OCI-LY1 (cell line): ENCODE measurements around the gene PTPN4.

ENCODE experiments used
- H2AFZ ChIP-seq: fragments of 200-600 bp; sonication (generic), shearing (Covaris generic); 2 replicates; pipeline ENCODE4 v1.6.0; 2014; ENCODE audit warnings: antibody characterized with exemption, mild to moderate bottlenecking, low read length
- H3F3A ChIP-seq: fragments of 200-600 bp; sonication (generic), shearing (Covaris generic); 2 replicates; pipeline ENCODE4 v1.6.0; 2014; ENCODE audit warnings: mild to moderate bottlenecking, antibody characterized with exemption, low read length, moderate library complexity; ENCODE audit not compliant: insufficient read depth
- H3K27ac ChIP-seq: fragments of 200-600 bp; sonication (generic); 2 replicates; pipeline ENCODE4 v1.5.1; 2014; ENCODE audit warnings: low read length, mixed run types, mild to moderate bottlenecking, low read depth; ENCODE audit not compliant: poor library complexity, severe bottlenecking
- H3K27me3 ChIP-seq: fragments of 200-600 bp; sonication (generic); 2 replicates; pipeline ENCODE4 v1.6.0; 2014; ENCODE audit warnings: antibody characterized with exemption, mild to moderate bottlenecking, low read length, moderate library complexity; ENCODE audit not compliant: insufficient read depth
- H3K36me3 ChIP-seq: fragments of 200-600 bp; sonication (generic); 2 replicates; pipeline ENCODE4 v1.6.1; 2014; ENCODE audit warnings: mild to moderate bottlenecking, antibody characterized with exemption, low read length, moderate library complexity, mixed read lengths; ENCODE audit not compliant: insufficient read depth
- H3K4me1 ChIP-seq: fragments of 200-600 bp; sonication (generic); 2 replicates; pipeline ENCODE4 v1.5.1; 2014; ENCODE audit warnings: mild to moderate bottlenecking, low read length, moderate library complexity; ENCODE audit not compliant: insufficient read depth, severe bottlenecking
- H3K4me2 ChIP-seq: fragments of 200-600 bp; sonication (generic), shearing (Covaris generic); 2 replicates; pipeline ENCODE4 v1.6.1; 2014; ENCODE audit warnings: low read length
- H3K4me3 ChIP-seq: fragments of 200-600 bp; sonication (generic); 2 replicates; pipeline ENCODE4 v1.5.1; 2014; ENCODE audit warnings: low read length, low read depth, mild to moderate bottlenecking, mixed read lengths; ENCODE audit not compliant: poor library complexity, severe bottlenecking
- H3K79me2 ChIP-seq: fragments of 200-600 bp; shearing (Covaris generic); 2 replicates; pipeline ENCODE4 v1.6.1; 2016; ENCODE audit warnings: mixed run types, low read length, mixed read lengths; ENCODE audit not compliant: insufficient read depth
- H3K9ac ChIP-seq: fragments of 200-600 bp; sonication (generic), shearing (Covaris generic); 2 replicates; pipeline ENCODE4 v1.6.1; 2014; ENCODE audit warnings: mild to moderate bottlenecking, low read length, mixed read lengths
- H3K9me2 ChIP-seq: fragments of 200-600 bp; sonication (generic), shearing (Covaris generic); 2 replicates; pipeline ENCODE4 v1.6.1; 2014; ENCODE audit warnings: low read depth, mild to moderate bottlenecking, low read length, mixed read lengths
- H3K9me3 ChIP-seq: fragments of 200-600 bp; shearing (Covaris generic); 2 replicates; pipeline ENCODE4 v1.6.1; 2014; ENCODE audit warnings: low read length, mixed read lengths
- H4K20me1 ChIP-seq: fragments of 200-600 bp; sonication (generic), shearing (Covaris generic); 2 replicates; pipeline ENCODE4 v1.6.0; 2016; ENCODE audit warnings: mild to moderate bottlenecking, low read length; ENCODE audit not compliant: insufficient read depth
- CTCF ChIP-seq: fragments of 200-600 bp; sonication (generic), shearing (Covaris generic); IDR thresholded peaks from 2 replicates; pipeline ENCODE4 v1.5.1; 2017; ENCODE audit warnings: mild to moderate bottlenecking, antibody characterized with exemption, low read length, moderate library complexity, mixed read lengths
- EZH2 ChIP-seq: fragments of 200-600 bp; sonication (generic), shearing (Covaris generic); IDR thresholded peaks from 2 replicates; pipeline ENCODE4 v1.8.0; 2017; ENCODE audit warnings: borderline replicate concordance, mixed run types, mild to moderate bottlenecking, antibody characterized with exemption, low read length, moderate library complexity, mixed read lengths

The PTPN4 gene

GRCh38 chr2:119745566-119745965 is 14.2 kb upstream of the PTPN4 start:
- no peak overlapping the region for H3K9ac ChIP-seq
- TF ChIP-seq CTCF (no peak), EZH2 (no peak)
- no peak overlapping the region for H2AFZ ChIP-seq
- H4K20me1 ChIP-seq, result no peaks in the 10 kb centered on the region
- H3K9me3 ChIP-seq, result no peaks in the 10 kb centered on the region
- H3K4me3 ChIP-seq, result no peak overlapping the region
- no peaks in the 10 kb centered on the region for H3K79me2 ChIP-seq
- no peaks in the 10 kb centered on the region for H3K27me3 ChIP-seq
- H3K4me1 ChIP-seq, result no peaks in the 10 kb centered on the region
- no peaks in the 10 kb centered on the region for H3F3A ChIP-seq
- H3K4me2 ChIP-seq, result no peak overlapping the region
- no peak overlapping the region for H3K27ac ChIP-seq
- no peaks in the 10 kb centered on the region for H3K9me2 ChIP-seq
- no peaks in the 10 kb centered on the region for H3K36me3 ChIP-seq

DNA sequence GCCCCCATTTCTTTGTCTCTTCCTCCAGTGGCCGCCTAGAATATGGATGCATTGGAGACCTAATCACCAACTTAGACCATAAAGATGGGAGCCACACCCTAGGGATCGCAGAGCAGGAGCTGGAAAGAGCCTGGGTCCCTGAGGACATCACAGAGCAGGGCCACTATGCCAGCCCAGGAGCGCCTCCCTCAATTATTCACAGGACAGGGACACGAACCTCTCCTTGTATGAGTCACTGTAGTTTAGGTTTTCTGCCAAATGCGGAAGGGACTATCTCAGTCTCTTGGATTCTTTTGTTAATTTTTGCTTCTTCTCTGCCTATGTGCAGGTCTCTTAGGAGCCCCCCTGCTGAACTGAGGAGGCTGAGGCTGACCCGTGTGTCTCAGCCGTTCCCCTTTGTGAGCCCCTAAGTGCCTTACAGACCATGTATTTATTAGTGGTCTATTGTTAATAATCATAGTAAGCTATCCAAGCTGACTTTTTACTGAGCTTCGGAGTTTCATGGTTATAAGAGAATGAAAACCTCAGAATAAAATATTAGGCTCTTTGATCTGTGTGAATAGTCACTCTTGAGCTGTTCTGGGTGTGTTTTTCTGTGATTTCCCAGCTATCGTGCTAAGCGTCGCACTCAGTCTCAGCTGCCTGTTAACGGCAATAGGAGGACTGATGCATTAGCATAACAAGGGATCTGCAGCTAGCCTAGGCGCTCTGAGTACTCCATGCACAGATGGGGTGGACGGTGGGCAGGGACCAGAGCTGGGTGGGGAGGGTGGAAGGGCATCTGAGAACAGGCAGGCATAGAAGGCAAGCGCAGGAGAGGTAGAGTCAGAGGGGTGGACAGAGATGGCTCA is 12.7 kb upstream of the PTPN4 start:
- H3K9me2 ChIP-seq, result no peaks in the 10 kb centered on the region
- H3F3A ChIP-seq, result no peaks in the 10 kb centered on the region
- no peak overlapping the region for H2AFZ ChIP-seq
- no peaks in the 10 kb centered on the region for H3K27me3 ChIP-seq
- H3K9me3 ChIP-seq, result no peaks in the 10 kb centered on the region
- H4K20me1 ChIP-seq, result no peaks in the 10 kb centered on the region
- no peaks in the 10 kb centered on the region for H3K4me1 ChIP-seq
- no peaks in the 10 kb centered on the region for H3K36me3 ChIP-seq
- no peak overlapping the region for H3K9ac ChIP-seq
- no peak overlapping the region for H3K4me2 ChIP-seq
- H3K4me3 ChIP-seq, result no peak overlapping the region
- no peaks in the 10 kb centered on the region for H3K79me2 ChIP-seq
- TF ChIP-seq EZH2 (no peak), CTCF (no peak)
- no peak overlapping the region for H3K27ac ChIP-seq

GRCh38 chr2:119748135-119748534 is 11.6 kb upstream of the PTPN4 start:
- Histone ChIP-seq H3K36me3 (no peaks in the 10 kb centered on the region), H3K27me3 (no peaks in the 10 kb centered on the region), H3K4me3 (no peak overlapping the region), H2AFZ (no peak overlapping the region), H3K9ac (no peak overlapping the region), H3F3A (no peaks in the 10 kb centered on the region), H4K20me1 (no peaks in the 10 kb centered on the region), H3K27ac (no peak overlapping the region), H3K79me2 (no peaks in the 10 kb centered on the region), H3K4me2 (no peak overlapping the region), H3K9me2 (no peaks in the 10 kb centered on the region), H3K4me1 (no peaks in the 10 kb centered on the region), H3K9me3 (no peaks in the 10 kb centered on the region)
- no peak for TF ChIP-seq CTCF
- no peak for TF ChIP-seq EZH2
